ENCODE results near the gene TPPP. TPM values are rescaled to one million over a fixed set of nuclear protein-coding genes. Genes with fewer than 3 reads are reported as not detected.

Gene TPPP
- total RNA-seq, 1 donor from 2014 or later, result 21.6 TPM

DNA sequence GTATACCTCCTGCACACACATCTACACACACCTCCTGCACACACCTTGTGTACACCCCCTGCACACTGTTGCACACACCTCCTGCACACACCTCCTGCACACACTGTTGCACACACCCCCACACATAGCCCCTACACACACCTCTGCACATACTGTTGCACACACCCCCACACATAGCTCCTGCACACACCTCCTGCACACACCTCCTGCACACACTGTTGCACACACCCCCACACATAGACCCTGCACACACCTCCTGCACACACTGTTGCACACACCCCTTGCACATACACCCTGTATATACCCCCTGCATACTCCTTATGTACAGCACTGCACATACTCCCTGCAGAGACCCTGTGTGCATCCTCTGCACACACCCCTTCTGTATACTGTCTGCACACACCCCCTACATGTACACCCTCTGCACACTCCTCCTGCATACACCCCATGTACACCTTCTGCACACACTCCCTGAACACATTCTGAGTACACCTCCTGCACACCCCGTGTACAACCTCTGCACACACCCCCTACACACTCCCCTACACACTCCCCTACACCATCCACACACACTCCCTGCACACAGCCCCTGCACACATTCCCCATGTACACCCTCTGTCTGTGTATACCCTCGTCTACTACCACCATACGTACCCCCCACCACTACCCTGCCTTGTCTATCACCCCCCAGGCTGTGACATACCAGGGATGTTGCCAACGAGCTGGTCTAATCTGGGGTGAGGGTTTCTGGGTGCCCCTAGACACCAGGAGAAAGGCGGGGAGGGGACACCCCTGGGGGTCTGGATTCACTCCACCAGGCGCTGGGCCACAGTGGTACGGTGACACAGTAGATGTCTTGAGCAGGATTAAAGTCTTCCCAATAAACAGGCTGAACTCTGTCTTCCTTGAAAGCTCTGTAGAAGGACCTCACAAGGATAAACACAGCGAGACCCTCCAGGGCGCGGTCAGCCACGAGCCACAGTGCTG, 82.1 kb downstream of the TPPP start:
- Histone ChIP-seq H3K36me3 (no peaks in the 10 kb centered on the region), H3K9me3 (replicated peaks) (peaks cover 3% of the 10 kb centered on the region), H3K27me3 (ENCODE audit: low read depth) (peaks cover 25% of the 10 kb centered on the region), H3K27ac (replicated peaks) (no peak overlapping the region), H3K4me1 (peaks cover 19% of the 10 kb centered on the region), H3K4me3 (peak overlapping the region; percentile 87)
- no peak for TF ChIP-seq CTCF (IDR thresholded peaks at IDR 0.05; ENCODE audit: borderline replicate concordance)
- no peak for DNase-seq
- intact Hi-C loops (cut with micrococcal nuclease), result no loop called here

- Histone ChIP-seq H3K27ac (replicated peaks) (no peak overlapping the region), H3K4me1 (peaks cover 19% of the 10 kb centered on the region), H3K4me3 (no peak overlapping the region), H3K9me3 (replicated peaks) (peaks cover under 1% of the 10 kb centered on the region), H3K36me3 (no peaks in the 10 kb centered on the region), H3K27me3 (ENCODE audit: low read depth) (peaks cover 30% of the 10 kb centered on the region)
- TF ChIP-seq CTCF (IDR thresholded peaks at IDR 0.05; ENCODE audit: borderline replicate concordance), result no peak
- intact Hi-C loops (cut with micrococcal nuclease), result no loop called here
- DNase-seq, result no peak
Observed at GRCh38 chr5:610011-610743, 83.0 kb downstream of the TPPP start.

Other genes starting within 250 kb of the TPPP start
- 0.91 TPM for gene SLC9A3, start 168.9 kb downstream of the TPPP start, total RNA-seq
- gene CEP72, start 81.0 kb downstream of the TPPP start, total RNA-seq, result 1.7 TPM
- gene ZDHHC11B, start 91.4 kb upstream of the TPPP start, total RNA-seq, result 13.4 TPM
- gene ZDHHC11, start 157.6 kb upstream of the TPPP start, total RNA-seq, result 18.7 TPM
- 23.6 TPM for gene BRD9, start 199.4 kb upstream of the TPPP start, total RNA-seq
- gene TRIP13, start 199.5 kb upstream of the TPPP start, total RNA-seq, result 0.44 TPM

All from left ventricle myocardium inferior (tissue), 1 donor.